Fibroblast of lung (primary cell): ENCODE measurements around the gene C8B. TPM values are rescaled to one million over a fixed set of nuclear protein-coding genes. Genes with fewer than 3 reads are reported as not detected.

ENCODE experiments used
- DNase-seq, 2 donors: peaks; one replicate each; pipeline versions ENCODE4 v3.0.0 to v3.0.0-alpha.2; 2010; ENCODE audit warnings: low read depth in 2 of 2
- H2AFZ ChIP-seq: 2 replicates; pipeline ENCODE4 v1.5.1; 2012; ENCODE audit warnings: low read length, control low read depth, inconsistent platforms
- H3K27ac ChIP-seq: 2 replicates; pipeline ENCODE4 v1.5.1; 2011; ENCODE audit warnings: low read length, control low read depth; ENCODE audit not compliant: insufficient read depth
- H3K27me3 ChIP-seq: 2 replicates; pipeline ENCODE4 v1.5.1; 2011; ENCODE audit warnings: mild to moderate bottlenecking, low read length; ENCODE audit not compliant: control insufficient read depth, insufficient read depth
- H3K36me3 ChIP-seq: 2 replicates; pipeline ENCODE4 v1.5.1; 2011; ENCODE audit warnings: low read length; ENCODE audit not compliant: control insufficient read depth, insufficient read depth
- H3K4me1 ChIP-seq: 2 replicates; pipeline ENCODE4 v1.5.1; 2011; ENCODE audit warnings: low read length; ENCODE audit not compliant: control insufficient read depth, insufficient read depth; ENCODE audit errors: extremely low read depth
- H3K4me2 ChIP-seq: 2 replicates; pipeline ENCODE4 v1.5.1; 2011; ENCODE audit warnings: low read length, control low read depth; ENCODE audit not compliant: insufficient read depth; ENCODE audit errors: extremely low read depth
- H3K4me3 ChIP-seq, 4 experiments: fragments of 200-600 bp in 1 of 4; sonication (generic) in 1 of 4; replicated peaks in 1 of 4; 2 replicates each; pipeline ENCODE4 v1.5.1; 2011 to 2016; ENCODE audit warnings: low read length in 4 of 4, low read depth in 3 of 4, mild to moderate bottlenecking in 3 of 4, control low read depth in 2 of 4, inconsistent platforms in 1 of 4, mixed read lengths in 1 of 4; ENCODE audit not compliant: insufficient read depth in 1 of 4; ENCODE audit errors: control extremely low read depth in 1 of 4
- H3K79me2 ChIP-seq: 2 replicates; pipeline ENCODE4 v1.5.1; 2012; ENCODE audit warnings: mild to moderate bottlenecking, low read length, inconsistent platforms; ENCODE audit not compliant: control insufficient read depth, insufficient read depth
- H3K9ac ChIP-seq: 2 replicates; pipeline ENCODE4 v1.5.1; 2011; ENCODE audit warnings: mild to moderate bottlenecking, low read length, control low read depth; ENCODE audit not compliant: insufficient read depth
- H3K9me3 ChIP-seq: 2 replicates; pipeline ENCODE4 v1.5.1; 2012; ENCODE audit warnings: low read depth, low read length; ENCODE audit not compliant: control insufficient read depth, insufficient read depth
- H4K20me1 ChIP-seq: 2 replicates; pipeline ENCODE4 v1.5.1; 2011; ENCODE audit warnings: low read length; ENCODE audit not compliant: control insufficient read depth, insufficient read depth; ENCODE audit errors: extremely low read depth
- EZH2 ChIP-seq: IDR thresholded peaks from 2 replicates; pipeline ENCODE4 v1.5.1; 2012; ENCODE audit warnings: low read length, control low read depth, mild to moderate bottlenecking; ENCODE audit errors: missing control alignments
- polyA plus RNA-seq, 2 donors: library from polyadenylated mRNA; depleted of rRNA in 1 of 2; stranded (reverse) in 1 of 2; unstranded in 1 of 2; fragments of >200 nt; gene quantifications; 2 replicates each; pipeline ENCODE4 v1.2.1, GENCODE V29; 2011 to 2012; ENCODE audit warnings: missing spikeins in 1 of 2
- total RNA-seq: library from RNA; depleted of rRNA; stranded (reverse); fragments of >200 nt; gene quantifications from 2 replicates; pipeline ENCODE4 v1.2.1, GENCODE V29; 2014
- TF ChIP-seq, protein P1 (sequence below), 2 donors: IDR thresholded peaks in 1 of 2; conservative IDR thresholded peaks in 1 of 2; 1 replicate in 1 of 2; 2 replicates in 1 of 2; pipeline ENCODE4 v1.5.1; 2011 to 2012; ENCODE audit warnings: low read length in 2 of 2, control low read depth in 1 of 2, inconsistent platforms in 1 of 2, low read depth in 1 of 2, mild to moderate bottlenecking in 1 of 2

C8B gene
- total and polyA plus RNA-seq, 2 donors (not counting 1 experiment from before 2014, with no cell fraction given): not detected

DNA sequence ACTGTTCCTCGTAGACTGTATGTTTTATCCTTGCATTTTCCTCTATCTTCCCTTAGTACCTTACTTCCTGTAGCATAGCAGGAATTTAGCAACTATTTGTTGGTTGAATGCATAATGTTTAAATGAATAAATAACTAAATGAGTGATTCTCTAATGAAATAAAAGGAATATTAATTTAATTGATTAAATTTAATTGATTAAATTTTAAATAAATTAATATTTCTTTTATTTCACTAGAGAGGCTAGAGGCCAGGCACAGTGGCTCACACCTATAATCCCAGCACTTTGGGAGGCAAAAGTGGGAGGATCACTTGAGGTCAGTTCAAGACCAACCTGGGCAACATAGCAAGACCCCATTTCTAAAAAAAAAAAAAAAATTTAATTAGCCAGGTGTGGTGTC lies 25.8 kb downstream of the C8B start:
- Histone ChIP-seq H3K36me3 (no peaks in the 10 kb centered on the region), H3K4me1 (no peaks in the 10 kb centered on the region), H3K4me2 (no peak overlapping the region), H4K20me1 (no peaks in the 10 kb centered on the region), H3K9ac (no peak overlapping the region), H3K9me3 (no peaks in the 10 kb centered on the region), H3K27ac (no peak overlapping the region), H3K4me3 (no peak overlapping the region), H2AFZ (no peak overlapping the region), H3K79me2 (no peaks in the 10 kb centered on the region), H3K27me3 (no peaks in the 10 kb centered on the region)
- no peak for TF ChIP-seq EZH2
- TF ChIP-seq, protein P1, sequence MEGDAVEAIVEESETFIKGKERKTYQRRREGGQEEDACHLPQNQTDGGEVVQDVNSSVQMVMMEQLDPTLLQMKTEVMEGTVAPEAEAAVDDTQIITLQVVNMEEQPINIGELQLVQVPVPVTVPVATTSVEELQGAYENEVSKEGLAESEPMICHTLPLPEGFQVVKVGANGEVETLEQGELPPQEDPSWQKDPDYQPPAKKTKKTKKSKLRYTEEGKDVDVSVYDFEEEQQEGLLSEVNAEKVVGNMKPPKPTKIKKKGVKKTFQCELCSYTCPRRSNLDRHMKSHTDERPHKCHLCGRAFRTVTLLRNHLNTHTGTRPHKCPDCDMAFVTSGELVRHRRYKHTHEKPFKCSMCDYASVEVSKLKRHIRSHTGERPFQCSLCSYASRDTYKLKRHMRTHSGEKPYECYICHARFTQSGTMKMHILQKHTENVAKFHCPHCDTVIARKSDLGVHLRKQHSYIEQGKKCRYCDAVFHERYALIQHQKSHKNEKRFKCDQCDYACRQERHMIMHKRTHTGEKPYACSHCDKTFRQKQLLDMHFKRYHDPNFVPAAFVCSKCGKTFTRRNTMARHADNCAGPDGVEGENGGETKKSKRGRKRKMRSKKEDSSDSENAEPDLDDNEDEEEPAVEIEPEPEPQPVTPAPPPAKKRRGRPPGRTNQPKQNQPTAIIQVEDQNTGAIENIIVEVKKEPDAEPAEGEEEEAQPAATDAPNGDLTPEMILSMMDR (conservative IDR thresholded peaks at IDR 0.05 in 1 of 2, IDR thresholded peaks at IDR 0.05 in 1 of 2; ENCODE audit: low read depth in 1 of 2, low read length in 2 of 2): no peak
- DNase-seq: no peak

DNA sequence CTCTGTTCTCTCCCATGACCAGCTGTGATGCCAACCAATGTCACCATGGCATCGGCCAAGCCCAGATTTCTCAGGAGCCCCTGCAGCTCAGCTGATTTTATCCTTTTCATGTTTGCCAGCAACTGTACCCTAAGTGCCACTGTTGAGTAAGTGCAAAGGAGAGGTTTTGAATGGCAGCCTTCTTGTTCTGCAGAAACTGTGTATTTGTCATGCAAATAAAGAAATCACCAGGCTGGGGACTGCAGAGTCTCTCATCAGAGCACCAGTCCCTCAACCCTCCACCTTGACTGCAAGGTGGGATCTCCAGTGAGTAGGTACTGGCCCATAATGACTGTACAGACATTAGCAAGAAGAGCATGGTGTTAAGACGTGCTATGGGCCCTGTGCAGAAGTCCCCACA lies 26.6 kb downstream of the C8B start:
- Histone ChIP-seq H3K79me2 (no peaks in the 10 kb centered on the region), H3K27me3 (no peaks in the 10 kb centered on the region), H3K4me1 (no peaks in the 10 kb centered on the region), H3K9me3 (no peaks in the 10 kb centered on the region), H3K27ac (no peak overlapping the region), H3K36me3 (no peaks in the 10 kb centered on the region), H3K4me3 (no peak overlapping the region), H4K20me1 (no peaks in the 10 kb centered on the region), H2AFZ (no peak overlapping the region), H3K9ac (no peak overlapping the region), H3K4me2 (no peak overlapping the region)
- no peak for TF ChIP-seq EZH2
- TF ChIP-seq, protein P1 (conservative IDR thresholded peaks at IDR 0.05 in 1 of 2, IDR thresholded peaks at IDR 0.05 in 1 of 2; ENCODE audit: low read depth in 1 of 2, low read length in 2 of 2): no peak
- DNase-seq: no peak

DNA sequence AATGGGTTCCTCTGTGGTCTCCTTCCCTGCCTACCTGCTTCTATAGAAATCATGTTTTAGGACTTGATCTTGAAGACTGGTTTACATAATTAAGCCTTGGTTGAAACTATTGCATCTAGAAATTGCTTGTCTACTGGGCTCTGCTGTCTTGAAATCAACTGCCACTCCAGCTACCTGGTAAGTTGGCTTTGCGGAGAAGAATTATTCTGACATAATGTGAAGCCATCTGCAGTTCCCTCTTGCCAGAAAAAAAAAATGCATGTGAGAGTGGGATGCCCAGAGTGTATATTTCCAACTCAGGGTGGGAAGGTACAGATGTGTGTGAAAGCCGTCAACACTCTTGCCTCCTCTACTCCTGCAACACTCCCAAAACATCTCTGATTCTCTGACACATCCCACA lies 27.2 kb downstream of the C8B start:
- Histone ChIP-seq H3K4me2 (no peak overlapping the region), H3K36me3 (no peaks in the 10 kb centered on the region), H2AFZ (no peak overlapping the region), H4K20me1 (no peaks in the 10 kb centered on the region), H3K9me3 (no peaks in the 10 kb centered on the region), H3K79me2 (no peaks in the 10 kb centered on the region), H3K27ac (no peak overlapping the region), H3K27me3 (no peaks in the 10 kb centered on the region), H3K4me1 (no peaks in the 10 kb centered on the region), H3K9ac (no peak overlapping the region), H3K4me3 (no peak overlapping the region)
- DNase-seq: no peak
- no peak for TF ChIP-seq EZH2
- TF ChIP-seq, protein P1 (conservative IDR thresholded peaks at IDR 0.05 in 1 of 2, IDR thresholded peaks at IDR 0.05 in 1 of 2; ENCODE audit: low read depth in 1 of 2, low read length in 2 of 2): no peak
